ENCODE data around the gene C1D.

The C1D gene

GRCh38 chr2:68057658-68058396 is 5.0 kb downstream of the C1D start:
- no peak for DNase-seq

GRCh38 chr2:68052717-68053422 is 9.9 kb downstream of the C1D start:
- no peak for DNase-seq

DNA sequence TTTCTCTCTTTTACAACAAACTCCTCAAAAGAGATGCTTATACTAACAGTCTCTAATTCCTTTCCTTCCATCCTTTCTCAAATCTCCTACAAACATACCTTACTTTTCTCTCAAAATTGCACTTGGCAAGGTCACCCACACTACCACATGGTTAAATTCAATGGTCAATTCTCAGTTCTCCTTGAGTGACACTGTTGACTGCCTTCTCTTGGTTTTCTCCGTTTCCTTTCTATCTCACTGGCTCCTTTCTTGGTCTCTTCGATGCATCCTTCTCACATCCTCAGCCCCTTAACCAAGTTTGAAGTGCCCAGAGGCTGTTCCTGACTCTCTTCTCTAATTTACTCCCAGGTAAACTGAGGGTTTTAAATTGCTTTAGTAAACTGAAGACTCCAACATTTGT is 12.5 kb downstream of the C1D start:
- no peak for DNase-seq

DNA sequence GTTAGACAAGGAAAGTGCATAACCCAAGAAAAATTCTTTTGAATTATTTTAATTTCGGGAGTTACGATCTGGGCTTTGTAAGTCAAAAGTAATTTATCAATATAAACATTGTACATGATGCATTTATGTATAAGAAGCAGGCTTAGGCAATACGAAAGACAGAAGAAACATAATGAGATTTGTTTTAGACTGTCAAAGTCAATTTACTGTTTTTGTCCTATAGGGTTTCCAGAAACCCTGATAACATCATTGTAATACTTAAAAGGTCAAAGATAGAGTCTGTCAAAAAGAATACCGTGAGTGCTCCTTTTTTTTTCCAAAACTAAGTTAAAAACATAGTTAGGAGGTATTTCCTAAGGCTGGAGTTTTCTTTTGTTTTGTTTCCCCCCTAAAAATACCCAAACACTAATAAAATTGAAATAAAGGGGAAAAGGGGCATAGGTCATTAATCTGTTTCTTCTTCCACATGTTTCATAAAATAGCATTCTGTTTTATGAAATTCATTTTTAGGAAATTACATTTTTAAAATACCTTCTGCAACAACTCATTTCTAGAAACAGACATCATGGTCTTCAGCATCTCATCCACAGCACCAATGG is 16.1 kb downstream of the C1D start:
- DNase-seq: no peak

- no peak for DNase-seq
These were observed 16.6 kb downstream of the C1D start for GRCh38 chr2:68046224-68046623.

- no peak for DNase-seq
These were observed 17.5 kb downstream of the C1D start for GRCh38 chr2:68045342-68045741.

DNA sequence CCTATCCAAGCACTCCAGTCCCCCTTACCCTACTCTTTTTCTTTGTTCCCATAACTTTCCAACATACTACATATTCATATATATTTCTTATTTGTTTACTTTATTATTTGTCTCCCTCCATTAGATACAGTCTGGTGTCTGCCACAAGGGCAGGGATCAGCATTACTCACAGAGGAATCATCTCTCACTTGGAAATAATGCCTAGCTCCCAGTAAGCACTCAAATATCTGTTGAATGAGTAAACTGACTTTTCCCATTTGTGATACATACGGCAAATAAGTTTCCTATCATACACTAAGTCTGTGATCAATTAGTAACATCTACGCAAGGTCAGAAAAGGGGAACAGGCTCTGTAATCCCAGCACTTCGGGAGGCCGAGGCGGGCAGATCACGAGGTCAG is 18.7 kb downstream of the C1D start:
- DNase-seq: no peak

- no peak for DNase-seq
These were observed 19.1 kb downstream of the C1D start for GRCh38 chr2:68043695-68044094.

DNA sequence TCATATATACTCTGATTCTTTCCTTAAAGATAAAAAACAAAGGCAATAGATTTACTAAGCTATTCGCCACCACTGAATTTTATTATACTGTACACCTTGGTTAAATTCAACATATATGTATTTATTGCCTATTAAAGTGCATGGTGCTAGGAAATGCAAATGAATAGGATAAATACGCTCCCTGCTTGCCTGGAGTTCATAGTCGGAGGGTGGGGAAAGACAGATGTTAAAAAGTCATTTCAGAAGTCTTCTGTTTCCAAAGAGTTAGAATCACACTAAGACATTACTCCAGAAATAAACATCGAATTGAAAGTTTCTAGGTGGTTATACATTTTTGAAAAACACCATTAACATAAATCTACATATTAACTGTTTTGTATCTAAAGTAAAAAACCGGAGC is 19.8 kb downstream of the C1D start:
- DNase-seq: no peak

GRCh38 chr2:68041704-68042245 is 21.0 kb downstream of the C1D start:
- DNase-seq: no peak

DNA sequence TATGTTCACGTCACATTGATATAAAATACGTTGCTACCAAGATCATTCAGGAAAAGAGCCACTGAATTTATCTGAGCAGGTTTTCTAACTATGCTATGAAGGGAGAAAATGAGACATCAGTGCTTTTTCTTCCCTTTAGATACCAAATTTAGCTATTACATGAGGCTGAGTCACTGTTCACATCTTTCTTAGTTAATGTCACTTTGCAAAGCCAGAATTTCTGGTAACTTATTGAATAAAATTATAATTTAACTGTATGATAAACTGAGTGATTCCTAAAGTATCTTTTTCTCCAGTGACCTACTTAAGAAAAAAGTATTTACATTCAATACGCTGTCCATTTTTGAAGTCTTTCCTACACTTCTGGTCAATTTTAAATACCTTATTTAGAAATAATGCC is 22.7 kb downstream of the C1D start:
- no peak for DNase-seq

DNA sequence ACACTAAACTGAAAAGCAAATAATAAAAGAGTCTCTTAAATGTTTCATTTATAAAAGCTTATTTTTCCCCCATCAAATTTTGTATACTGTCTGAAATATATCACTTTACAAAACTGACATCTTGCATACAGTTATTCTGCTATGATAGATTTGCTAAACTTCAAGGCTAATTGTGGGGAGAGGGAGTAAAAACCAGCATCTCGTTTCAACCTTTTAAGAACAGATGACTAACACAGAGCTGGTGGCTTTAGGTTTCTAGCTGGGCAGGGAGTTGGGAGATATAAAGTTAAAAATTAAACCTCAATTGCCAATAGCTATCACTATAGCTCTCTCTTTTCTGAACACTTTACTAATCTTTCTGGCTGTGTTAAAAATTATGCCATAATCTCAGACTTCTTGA is 23.5 kb downstream of the C1D start:
- no peak for DNase-seq

GRCh38 chr2:68032702-68033101 is 30.1 kb downstream of the C1D start:
- no peak for DNase-seq

GRCh38 chr2:68031542-68032160 is 31.2 kb downstream of the C1D start:
- no peak for DNase-seq

DNA sequence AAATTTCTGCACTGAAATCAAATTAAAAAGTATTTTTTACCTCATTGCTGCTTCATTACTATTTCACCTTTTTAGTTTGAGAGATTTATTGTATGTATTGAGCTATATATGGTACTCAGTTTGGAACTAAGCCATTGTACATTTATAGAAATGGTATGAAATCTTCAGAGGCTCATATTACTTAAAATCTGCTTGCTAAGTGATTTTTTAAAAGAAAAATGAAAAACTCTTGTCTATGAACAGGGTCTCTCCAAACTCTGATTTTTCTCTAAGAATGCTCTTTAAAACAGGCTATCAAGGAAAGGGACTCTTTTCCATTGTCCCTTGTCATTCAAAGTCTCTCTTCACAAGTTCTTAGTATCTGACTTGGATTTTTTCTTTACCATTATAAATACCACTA is 31.8 kb downstream of the C1D start:
- no peak for DNase-seq

- no peak for DNase-seq
These were observed 32.3 kb downstream of the C1D start for GRCh38 chr2:68030529-68030928.

DNA sequence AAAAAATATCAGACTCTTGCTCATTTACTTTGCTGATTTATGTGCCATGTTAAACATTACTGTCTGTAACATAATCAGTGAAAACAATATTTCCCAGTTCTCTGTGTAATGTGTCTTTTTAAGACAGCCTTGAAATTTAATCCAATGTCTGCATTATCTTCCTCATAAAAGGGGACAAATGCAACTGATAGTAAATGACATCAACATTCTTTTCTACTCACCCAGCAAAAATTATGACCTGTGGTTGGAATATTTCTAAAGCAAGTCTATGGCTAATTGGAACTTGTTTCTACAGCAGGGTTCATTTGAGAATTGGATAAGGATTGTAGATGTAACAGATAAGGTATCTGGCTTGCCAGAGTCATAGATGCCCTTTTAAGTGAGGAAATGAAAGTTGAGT is 34.8 kb downstream of the C1D start:
- DNase-seq: no peak

GRCh38 chr2:68024450-68024849 is 38.4 kb downstream of the C1D start:
- DNase-seq: no peak

DNA sequence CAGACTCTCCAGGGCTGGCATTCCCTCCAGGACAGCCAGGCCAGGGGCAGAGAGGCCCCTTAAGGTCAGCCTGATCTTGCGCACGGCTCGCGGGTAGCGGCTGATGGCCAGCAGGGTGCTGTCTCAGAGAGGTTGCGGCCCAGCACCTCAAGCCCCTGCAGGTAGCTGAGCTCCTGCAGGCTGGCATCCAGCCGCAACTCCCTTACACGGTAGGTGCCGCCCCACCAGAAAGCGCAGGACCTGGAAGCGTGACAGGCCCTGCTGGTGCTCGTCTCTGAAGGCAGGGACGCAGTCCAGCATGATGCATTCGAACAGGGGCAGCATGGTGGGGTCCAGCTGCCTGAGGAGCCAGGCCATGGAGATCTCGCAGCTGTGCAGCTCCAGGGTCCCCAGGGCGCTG is 38.9 kb downstream of the C1D start:
- no peak for DNase-seq

DNA sequence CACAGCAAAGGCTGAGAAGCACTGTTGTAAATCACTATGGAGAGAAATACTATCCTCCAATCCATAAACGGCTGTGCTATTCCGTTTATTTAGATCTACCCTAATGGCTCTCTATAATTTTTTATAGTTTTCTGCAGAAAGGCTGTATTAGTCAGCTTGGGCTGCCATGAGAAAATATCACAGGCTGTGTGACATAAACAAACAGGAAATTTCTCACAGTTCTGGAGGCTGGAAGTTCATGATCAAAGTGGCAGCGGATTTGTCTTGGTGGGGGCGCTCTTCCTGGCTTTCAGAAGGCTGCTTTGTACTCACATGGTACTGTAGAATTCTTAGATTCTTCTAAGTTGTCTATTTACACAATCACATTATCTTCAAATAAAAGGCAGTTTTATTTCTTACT is 44.1 kb downstream of the C1D start:
- no peak for DNase-seq

- DNase-seq: no peak
These were observed 53.3 kb downstream of the C1D start for GRCh38 chr2:68009526-68009925.

GRCh38 chr2:68000170-68000825 is 62.5 kb downstream of the C1D start:
- DNase-seq: no peak

- no peak for DNase-seq
These were observed 63.5 kb downstream of the C1D start for GRCh38 chr2:67999332-67999731.

Data from stimulated activated naive CD4-positive, alpha-beta T cell treated with Interleukin-2 at 50 U/mL for 16 hours (primary cell).